Testis (tissue), 3 donors: ENCODE data around the gene MED27. TPM values are rescaled to one million over a fixed set of nuclear protein-coding genes. Genes with fewer than 3 reads are reported as not detected.

Source experiments
- DNase-seq: peaks from one replicate; pipeline ENCODE4 v3.0.0-alpha.2; 2019
- H3K27ac ChIP-seq, 2 donors: fragments of 200-600 bp; sonication (generic); one replicate each; pipeline ENCODE4 v1.5.1; 2019
- H3K27me3 ChIP-seq: fragments of 200-600 bp; sonication (generic); one replicate; pipeline ENCODE4 v1.5.1; 2019
- H3K36me3 ChIP-seq: fragments of 200-600 bp; sonication (generic); one replicate; pipeline ENCODE4 v1.5.1; 2017; ENCODE audit warnings: low read depth; ENCODE audit errors: missing control alignments
- H3K4me1 ChIP-seq: fragments of 200-600 bp; sonication (generic); one replicate; pipeline ENCODE4 v1.5.1; 2019
- H3K4me3 ChIP-seq, 2 donors: fragments of 200-600 bp; sonication (generic); one replicate each; pipeline ENCODE4 v1.5.1; 2017 to 2019
- H3K9me3 ChIP-seq: fragments of 200-600 bp; sonication (generic); one replicate; pipeline ENCODE4 v1.5.1; 2017
- POLR2A ChIP-seq: fragments of 450-650 bp; IDR thresholded peaks from one replicate; pipeline ENCODE4 v1.6.1; 2017; ENCODE audit warnings: antibody characterized with exemption, mild to moderate bottlenecking, moderate library complexity
- WGBS, 2 donors: methylation state at CpG; one replicate each; pipeline ENCODE4 v1.1.5; 2018; 5-methylcytosine and 5-hydroxymethylcytosine counted together
- intact Hi-C: fragments of 100-400 bp; cut with DNase I; formaldehyde crosslinking; loops from one replicate; pipeline ENCODE4 v1.15.1; 2023; ENCODE audit warnings: low total_unique reads
- polyA plus RNA-seq: library from polyadenylated mRNA; stranded (reverse); fragments of 350-450 nt; fragmentation: Illumina TruSeq; extraction: RNeasy Lipid Tissue Mini Kit (QIAGEN cat#74804); gene quantifications from one replicate; pipeline ENCODE4 v1.2.3, GENCODE V29; 2014; ENCODE audit warnings: low read depth, low replicate concordance; ENCODE audit not compliant: insufficient read depth
- total RNA-seq, 2 donors: library from RNA; depleted of rRNA; stranded (reverse); fragments of >200 nt; gene quantifications; one replicate each; pipeline ENCODE4 v1.2.3, GENCODE V29; 2016
- TF ChIP-seq, protein P1 (sequence below), 3 experiments: fragments of 450-650 bp in 2 of 3; fragments of 200-600 bp in 1 of 3; sonication (generic) in 1 of 3; IDR thresholded peaks; one replicate each; pipeline ENCODE4 v1.5.1; 2016 to 2019; ENCODE audit warnings: antibody characterized with exemption in 3 of 3, mild to moderate bottlenecking in 2 of 3, moderate library complexity in 1 of 3

Gene MED27
- total and polyA plus RNA-seq, 3 donors from 2014 or later = 30.7 to 45.0 (median 33.7) TPM

DNA sequence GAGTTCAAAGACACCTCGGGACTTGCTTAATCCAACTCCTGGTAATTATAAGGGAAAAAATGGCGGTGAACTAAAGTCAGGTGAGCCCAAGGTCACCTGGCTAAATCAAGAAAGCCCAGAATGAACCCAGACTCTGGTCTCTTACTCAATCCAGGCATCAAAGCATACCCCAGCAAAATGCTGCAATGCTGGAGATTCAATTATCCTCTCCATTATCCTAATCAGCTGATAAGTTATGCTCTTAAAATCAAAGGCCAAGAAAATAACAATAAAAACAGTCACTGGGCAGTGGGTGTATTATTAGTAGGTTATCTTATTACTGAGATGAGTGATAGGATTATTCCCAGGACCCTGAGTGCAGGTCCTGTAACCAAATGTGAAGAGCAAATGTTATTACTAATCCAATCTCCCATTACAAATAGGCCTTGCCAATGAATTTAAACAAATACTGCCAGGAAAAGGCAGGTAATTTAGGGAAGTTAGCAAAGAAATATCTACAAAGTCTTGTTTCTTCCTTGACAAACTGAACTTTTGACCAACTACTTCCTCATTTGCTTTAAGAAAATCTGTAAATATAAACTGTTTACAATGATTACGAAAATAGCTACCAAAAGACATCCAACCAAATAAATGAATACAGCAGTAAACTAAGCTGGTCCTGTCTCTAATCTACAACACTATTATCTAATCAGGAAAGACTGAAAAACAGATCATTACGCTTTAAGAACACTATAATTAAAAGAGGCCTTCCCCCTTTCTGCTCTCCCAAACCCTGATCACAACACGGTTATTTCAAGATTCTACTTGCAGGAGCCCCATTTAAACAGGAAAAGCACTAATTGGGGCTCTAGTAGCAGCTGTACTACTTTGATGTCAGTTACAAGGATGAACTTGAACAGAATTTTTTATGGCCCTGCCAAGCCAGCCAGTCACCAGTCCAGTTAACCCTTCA, 103.2 kb downstream of the MED27 start:
- 83 to 84% methylated on average over 5 of the region's 5 CpGs for WGBS, 2 donors
- Histone ChIP-seq H3K27ac (no peak overlapping the region), H3K27me3 (no peaks in the 10 kb centered on the region), H3K4me3 (no peak overlapping the region), H3K4me1 (no peaks in the 10 kb centered on the region), H3K36me3 (no peaks in the 10 kb centered on the region), H3K9me3 (no peaks in the 10 kb centered on the region)
- TF ChIP-seq POLR2A = no peak
- TF ChIP-seq, protein P1, sequence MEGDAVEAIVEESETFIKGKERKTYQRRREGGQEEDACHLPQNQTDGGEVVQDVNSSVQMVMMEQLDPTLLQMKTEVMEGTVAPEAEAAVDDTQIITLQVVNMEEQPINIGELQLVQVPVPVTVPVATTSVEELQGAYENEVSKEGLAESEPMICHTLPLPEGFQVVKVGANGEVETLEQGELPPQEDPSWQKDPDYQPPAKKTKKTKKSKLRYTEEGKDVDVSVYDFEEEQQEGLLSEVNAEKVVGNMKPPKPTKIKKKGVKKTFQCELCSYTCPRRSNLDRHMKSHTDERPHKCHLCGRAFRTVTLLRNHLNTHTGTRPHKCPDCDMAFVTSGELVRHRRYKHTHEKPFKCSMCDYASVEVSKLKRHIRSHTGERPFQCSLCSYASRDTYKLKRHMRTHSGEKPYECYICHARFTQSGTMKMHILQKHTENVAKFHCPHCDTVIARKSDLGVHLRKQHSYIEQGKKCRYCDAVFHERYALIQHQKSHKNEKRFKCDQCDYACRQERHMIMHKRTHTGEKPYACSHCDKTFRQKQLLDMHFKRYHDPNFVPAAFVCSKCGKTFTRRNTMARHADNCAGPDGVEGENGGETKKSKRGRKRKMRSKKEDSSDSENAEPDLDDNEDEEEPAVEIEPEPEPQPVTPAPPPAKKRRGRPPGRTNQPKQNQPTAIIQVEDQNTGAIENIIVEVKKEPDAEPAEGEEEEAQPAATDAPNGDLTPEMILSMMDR (IDR thresholded peaks at IDR 0.05) = no peak
- no peak for DNase-seq
- intact Hi-C loops = no loop called here

DNA sequence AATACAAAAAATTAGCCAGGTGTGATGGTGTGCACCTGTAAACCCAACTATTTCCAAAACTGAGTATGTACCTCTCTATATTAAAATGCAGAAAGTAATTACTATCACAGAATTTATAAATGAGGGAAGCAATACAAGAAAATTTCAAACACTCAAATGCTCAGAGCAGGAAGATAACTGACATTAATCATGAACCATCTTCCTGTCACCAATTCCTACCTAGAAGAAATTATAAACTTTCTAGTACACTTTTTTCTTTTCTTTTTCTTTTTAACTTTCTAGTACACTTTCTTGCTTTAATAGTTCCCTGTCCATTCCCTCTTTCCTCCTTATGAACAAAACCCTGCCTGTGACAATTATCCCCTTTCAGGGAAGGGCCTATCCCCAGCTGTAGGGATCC, 106.8 kb downstream of the MED27 start:
- DNase-seq = no peak
- Histone ChIP-seq H3K27ac (no peak overlapping the region), H3K27me3 (no peaks in the 10 kb centered on the region), H3K36me3 (no peaks in the 10 kb centered on the region), H3K4me3 (no peak overlapping the region), H3K9me3 (no peaks in the 10 kb centered on the region), H3K4me1 (no peaks in the 10 kb centered on the region)
- TF ChIP-seq, protein P1 (IDR thresholded peaks at IDR 0.05) = no peak
- no peak for TF ChIP-seq POLR2A
- intact Hi-C loops = no loop called here

- 92 to 96% methylated on average over 6 of the region's 6 CpGs for WGBS, 2 donors
- H3K36me3 ChIP-seq = no peaks in the 10 kb centered on the region
- no peak for DNase-seq
- no peaks in the 10 kb centered on the region for H3K4me1 ChIP-seq
- intact Hi-C loops = no loop called here
- TF ChIP-seq, protein P1 (IDR thresholded peaks at IDR 0.05) = no peak
- TF ChIP-seq POLR2A = no peak
- no peaks in the 10 kb centered on the region for H3K9me3 ChIP-seq
- H3K27ac ChIP-seq = no peak overlapping the region
- no peak overlapping the region for H3K4me3 ChIP-seq
- H3K27me3 ChIP-seq = no peaks in the 10 kb centered on the region
Measured at GRCh38 chr9:131971482-131972074, 108.1 kb downstream of the MED27 start.

DNA sequence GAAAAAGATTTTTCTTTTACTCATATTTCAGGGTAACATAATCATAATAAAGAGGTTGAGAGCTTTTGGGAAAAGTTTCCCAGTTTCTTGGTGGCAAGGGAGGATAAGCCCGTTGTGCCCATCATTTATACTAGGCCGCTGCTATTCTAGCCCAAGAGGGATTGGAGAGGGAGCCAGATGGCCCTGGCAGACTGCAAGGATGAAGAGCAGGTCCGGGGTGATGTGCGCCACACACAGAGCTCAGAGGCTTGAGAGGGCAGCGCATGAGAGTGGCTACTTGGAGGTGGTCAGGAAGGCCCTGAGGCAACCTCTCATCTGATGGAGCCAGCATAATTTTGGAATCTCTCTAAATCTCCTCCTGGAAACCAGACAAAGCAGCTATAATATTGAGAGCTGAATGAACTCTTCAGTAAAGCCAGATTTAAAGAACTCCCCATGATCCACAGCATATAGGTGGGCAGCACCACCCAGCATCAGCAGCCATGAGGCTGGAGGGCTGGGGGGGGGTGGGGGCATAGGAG, 110.1 kb downstream of the MED27 start:
- H3K9me3 ChIP-seq = no peaks in the 10 kb centered on the region
- H3K4me1 ChIP-seq = no peaks in the 10 kb centered on the region
- TF ChIP-seq, protein P1 (IDR thresholded peaks at IDR 0.05) = no peak
- TF ChIP-seq POLR2A = no peak
- H3K27me3 ChIP-seq = no peaks in the 10 kb centered on the region
- no peaks in the 10 kb centered on the region for H3K36me3 ChIP-seq
- no peak overlapping the region for H3K4me3 ChIP-seq
- intact Hi-C loops = no loop called here
- WGBS, 2 donors = 94 to 95% methylated on average over 5 of the region's 5 CpGs
- H3K27ac ChIP-seq = no peak overlapping the region
- DNase-seq = no peak
